22Rv1 (cell line): Measurements from ENCODE around the gene GOLGA5.

Experiments
- ZFX ChIP-seq: fragments of 450-650 bp; IDR thresholded peaks from 2 replicates; pipeline ENCODE4 v1.6.1; 2017; ENCODE audit warnings: antibody characterized with exemption, borderline replicate concordance
- TF ChIP-seq, protein P1 (sequence below): fragments of 450-650 bp; IDR thresholded peaks from 2 replicates; pipeline ENCODE4 v1.5.1; 2017; ENCODE audit warnings: mild to moderate bottlenecking

GRCh38 chr14:92888896-92889295 is 94.8 kb downstream of the GOLGA5 start:
- TF ChIP-seq, protein P1, sequence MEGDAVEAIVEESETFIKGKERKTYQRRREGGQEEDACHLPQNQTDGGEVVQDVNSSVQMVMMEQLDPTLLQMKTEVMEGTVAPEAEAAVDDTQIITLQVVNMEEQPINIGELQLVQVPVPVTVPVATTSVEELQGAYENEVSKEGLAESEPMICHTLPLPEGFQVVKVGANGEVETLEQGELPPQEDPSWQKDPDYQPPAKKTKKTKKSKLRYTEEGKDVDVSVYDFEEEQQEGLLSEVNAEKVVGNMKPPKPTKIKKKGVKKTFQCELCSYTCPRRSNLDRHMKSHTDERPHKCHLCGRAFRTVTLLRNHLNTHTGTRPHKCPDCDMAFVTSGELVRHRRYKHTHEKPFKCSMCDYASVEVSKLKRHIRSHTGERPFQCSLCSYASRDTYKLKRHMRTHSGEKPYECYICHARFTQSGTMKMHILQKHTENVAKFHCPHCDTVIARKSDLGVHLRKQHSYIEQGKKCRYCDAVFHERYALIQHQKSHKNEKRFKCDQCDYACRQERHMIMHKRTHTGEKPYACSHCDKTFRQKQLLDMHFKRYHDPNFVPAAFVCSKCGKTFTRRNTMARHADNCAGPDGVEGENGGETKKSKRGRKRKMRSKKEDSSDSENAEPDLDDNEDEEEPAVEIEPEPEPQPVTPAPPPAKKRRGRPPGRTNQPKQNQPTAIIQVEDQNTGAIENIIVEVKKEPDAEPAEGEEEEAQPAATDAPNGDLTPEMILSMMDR = no peak
- TF ChIP-seq ZFX = no peak
